ENCODE results near the gene FGF2.
"Not testable (repeated sequence)": the region's sequence is repeated elsewhere in the genome, so short reads cannot be mapped to it uniquely, and the experiment has no call there.

The FGF2 gene

DNA sequence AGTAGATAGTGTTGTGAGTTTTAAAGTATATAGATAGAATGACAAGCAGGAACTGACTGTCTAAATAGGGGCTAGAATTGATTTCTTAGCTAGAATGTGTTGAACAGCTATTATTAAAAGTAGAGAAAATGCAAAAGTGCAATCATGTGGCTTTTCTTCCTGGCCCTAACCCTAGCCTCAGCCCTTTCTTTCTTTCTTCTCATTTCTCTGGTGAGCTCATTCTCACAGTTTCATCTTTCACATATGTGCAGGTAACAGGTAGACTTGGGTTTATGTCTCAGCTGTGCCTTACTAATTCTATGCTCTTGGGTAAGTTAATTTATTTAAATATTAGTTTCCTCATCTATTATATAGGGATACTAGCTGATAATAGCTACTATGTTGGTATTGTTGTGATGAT lies 24.9 kb downstream of the FGF2 start:
- no peak for DNase-seq

DNA sequence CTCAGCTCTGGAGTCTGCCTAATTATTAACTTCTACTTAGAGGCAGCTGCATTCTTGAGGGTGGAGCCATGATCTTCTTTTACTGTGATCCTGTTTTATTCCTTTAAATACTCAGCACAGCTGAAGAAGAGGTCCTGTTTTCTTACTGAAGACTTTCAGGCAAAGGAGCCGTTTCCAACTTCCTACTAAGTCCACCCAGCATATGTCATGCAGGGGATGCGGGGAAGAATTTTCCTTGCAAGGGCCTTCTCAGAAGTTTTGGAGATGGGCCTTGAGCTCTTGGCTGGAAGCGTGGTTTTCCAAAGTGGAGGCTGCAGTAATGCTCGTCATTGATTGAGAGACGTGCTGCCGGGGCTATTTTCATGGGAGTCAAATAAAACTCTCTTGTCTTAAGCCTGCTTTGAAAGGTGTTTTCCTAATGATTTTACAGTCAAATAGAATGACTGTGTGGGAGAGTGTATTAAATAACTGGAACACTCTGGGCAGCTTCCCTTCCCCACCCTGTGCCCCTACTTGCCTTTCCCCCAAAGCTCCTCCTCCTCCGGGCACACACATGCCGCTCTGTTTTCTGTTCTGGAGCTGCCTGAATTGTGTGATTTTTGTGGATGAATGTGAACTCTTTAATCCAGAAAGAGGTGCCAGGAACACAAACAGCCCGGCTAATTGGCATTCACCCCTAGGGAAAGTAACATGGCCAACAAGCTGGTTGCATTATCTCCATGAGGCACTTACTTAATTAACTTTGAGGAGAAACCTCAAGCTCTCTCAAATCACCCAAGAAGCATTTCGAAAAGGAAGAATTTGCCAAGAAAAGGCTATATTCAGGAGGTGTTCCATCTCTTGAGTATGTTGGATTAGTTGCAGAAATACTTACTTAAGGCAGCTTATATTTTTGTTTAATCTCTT lies 28.1 kb downstream of the FGF2 start:
- no peak for DNase-seq

DNA sequence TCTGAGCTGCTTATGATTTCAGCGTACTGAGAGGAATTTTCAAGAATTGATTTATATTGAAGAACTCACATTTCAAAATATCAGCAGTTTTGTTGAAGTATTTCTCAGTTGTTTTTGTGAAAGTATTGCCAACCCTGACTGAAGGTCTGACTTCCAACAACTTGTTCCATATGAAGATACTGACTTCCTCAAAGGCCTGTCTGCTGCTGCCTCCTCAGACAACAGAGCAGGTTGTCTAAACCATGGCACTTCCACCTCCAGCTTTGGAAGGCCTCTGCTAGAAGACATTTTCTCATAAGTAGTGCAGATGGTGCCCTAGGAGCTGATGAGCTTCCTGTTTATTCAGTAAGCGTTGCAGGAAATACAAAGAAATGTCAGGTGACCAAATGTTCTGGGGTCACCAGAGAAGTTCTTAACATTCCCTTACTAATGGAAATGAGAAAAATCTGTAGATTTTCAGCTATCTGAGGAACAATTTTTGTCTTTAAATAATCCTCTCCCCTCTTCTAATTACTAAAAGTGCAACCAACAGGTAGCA lies 28.8 kb downstream of the FGF2 start:
- no peak for DNase-seq

DNA sequence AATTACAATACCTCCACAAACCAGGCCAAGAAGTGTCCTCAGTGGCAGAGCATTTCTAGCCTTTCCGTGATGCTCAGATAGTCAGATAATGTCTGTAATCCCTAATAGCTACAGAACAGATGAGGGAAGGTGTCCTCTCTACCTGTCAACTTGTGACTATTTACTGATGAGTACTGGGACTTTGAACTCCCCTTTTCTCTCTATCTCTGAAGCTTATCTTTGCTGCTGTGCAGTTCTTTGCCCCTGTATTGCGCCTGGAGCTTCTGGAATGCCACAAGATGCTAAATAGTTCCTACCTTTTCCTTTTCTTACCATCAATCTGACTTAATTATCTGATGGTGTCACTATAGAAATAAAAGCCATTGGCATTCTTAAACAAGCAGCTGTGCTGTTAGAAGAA lies 30.5 kb downstream of the FGF2 start:
- DNase-seq: no peak

DNA sequence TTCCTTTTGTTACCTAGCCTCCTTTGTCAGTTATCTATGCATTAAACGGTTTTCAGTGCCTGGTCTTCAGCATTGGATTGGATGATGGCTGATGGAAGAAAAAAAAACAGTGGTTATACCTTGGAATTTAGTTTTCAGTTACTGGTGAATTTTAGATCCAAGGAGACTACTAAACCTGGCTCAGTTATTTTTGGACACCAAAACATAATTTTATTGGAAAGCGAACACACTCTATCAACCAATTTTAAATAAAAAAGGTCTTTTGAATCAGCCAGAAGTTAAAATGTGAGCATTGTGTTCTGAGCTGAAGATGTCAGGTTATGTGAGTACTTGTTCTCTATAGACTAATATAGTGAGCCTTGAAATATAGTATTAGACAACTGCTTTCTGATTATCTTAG lies 32.1 kb downstream of the FGF2 start:
- no peak for DNase-seq

DNA sequence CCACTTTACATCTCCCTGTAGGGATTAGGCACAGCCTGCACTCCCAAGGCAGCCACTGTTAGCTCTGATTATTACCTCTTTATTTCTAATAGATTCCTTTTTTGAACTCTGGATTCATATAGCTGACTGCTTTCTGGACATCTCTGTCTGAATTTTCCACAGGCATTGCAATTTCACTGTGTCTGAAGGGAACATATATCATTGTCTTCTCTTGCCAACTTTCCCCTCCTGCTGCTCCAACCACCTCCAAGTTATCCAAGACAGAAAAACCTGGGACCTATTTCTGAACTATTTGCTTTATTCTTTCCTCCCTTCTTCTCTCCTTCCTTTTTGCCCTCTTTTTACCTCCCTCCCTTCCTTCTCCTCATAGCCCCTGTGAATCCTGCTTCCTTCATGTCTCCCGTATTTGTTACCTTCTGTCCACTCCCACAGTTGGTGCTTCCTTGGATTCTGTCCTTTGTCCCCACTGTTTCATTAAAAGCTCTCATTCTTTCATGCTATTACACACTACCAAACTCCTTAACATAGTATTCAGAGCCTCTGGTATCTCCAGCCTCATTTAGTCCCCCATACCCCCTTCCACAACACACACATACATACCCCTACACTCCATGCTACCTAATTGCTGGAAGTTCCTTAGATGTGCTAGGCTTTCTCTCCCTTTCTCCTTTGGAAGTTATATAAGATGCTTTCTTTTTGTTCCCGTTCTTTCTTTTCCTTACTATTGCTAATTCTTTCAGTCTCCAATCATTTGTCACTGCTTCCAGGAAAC lies 34.7 kb downstream of the FGF2 start:
- no peak for DNase-seq

DNA sequence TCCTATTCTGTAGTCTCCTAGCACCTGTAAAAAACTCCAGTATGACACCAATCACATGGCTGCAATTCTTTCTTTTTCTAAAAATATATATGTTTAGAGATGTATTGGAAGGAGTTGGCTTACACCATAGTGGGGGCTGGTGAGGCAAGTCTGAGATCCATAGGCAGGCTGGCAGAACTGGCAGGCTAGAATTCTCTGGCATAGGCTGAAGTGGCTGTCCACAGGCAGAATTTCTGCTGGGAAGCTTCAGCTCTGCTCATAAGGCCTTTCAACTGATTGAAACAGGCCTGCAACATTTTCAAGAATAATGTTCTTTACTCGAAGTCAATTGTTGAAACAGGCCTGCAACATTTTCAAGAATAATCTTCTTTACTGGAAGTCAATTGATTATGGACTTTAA lies 37.0 kb downstream of the FGF2 start:
- DNase-seq: no peak

DNA sequence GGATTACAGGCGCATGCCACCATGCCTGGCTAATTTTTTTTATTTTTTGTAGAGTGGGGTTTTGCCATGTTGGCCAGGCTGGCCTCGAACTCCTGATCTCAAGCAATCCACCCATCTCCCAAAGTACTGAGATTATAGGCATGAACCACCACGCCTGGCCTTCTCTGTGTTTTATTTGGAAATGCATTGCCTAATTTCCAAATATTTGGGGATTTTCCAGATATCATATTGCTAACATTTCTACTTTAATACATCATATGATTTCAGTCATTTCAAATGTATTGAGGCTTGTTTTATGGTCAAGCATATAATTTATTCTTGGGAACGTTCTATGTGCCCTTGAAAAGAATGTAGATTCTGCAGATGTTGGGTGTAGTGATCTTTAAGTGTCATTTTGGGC lies 38.8 kb downstream of the FGF2 start:
- DNase-seq: no peak

DNA sequence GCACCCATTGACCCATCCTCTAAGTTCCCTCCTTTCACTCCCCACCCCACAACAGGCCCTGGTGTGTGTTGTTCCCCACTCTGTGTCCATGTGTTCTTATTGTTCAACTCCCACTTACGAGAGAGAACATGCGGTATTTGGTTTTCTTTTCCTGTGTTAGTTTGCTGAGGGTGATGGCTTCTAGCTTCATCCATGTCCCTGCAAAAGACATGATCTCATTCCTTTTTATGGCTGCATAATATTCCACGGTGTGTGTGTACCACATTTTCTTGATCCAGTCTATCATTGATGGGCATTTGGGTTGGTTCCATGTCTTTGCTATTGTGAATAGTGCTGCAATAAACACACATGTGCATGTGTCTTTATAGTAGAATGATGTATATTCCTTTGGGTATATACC lies 41.6 kb downstream of the FGF2 start:
- not testable (repeated sequence) for DNase-seq

DNA sequence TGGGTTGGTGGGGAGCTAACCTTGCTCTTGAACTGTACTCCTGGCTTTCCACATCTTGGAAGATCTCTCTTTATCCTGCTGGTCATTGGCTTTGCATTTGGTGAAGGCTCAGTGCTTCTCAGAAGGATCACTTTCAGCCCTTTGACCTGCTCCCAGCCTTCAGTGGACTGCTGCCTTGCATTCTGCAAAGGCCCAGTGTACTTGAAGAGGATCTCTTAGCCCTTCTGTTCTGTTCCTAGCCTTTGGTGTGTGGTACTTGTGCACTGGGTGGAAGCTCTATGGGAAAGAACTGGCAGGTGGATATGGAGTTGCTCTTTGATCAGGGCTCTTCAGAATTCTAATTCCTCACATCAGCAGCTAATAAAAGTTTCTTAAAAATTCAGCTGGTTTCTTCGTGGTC lies 46.5 kb downstream of the FGF2 start:
- DNase-seq: no peak

DNA sequence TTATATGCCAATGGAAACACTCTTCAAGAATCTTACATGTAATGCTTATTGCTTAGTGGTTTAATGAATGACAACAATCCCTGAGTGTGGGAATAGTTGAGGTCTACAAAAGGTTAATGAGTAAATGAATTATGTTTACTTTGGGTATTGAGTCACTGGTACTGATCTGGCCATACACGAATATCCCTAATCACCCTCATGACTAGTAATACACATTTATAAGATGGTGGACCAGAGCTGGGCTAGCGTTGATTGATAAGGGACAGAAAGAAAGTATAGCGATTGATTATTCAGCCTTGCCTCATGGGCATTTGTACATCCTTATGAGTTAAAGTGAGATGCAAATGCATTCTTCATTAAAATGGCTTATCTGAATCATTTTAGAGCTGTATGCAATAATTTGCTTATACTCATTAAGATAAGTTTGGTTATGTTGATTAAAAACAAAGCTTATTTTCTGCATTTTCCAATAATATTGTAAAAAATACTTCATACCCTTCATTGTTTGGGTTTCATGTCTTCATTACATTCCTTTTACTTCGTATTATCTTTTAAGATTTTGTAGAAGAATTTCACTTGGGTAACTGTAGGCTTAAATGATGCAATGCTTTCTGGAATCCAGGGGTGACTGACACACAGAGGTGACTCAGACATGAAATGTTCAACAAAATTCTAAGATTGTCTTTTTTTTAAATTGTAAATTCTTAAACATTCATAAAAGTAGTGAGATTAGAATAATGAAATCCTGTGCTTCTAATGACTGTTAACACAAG lies 47.4 kb downstream of the FGF2 start:
- DNase-seq: no peak

DNA sequence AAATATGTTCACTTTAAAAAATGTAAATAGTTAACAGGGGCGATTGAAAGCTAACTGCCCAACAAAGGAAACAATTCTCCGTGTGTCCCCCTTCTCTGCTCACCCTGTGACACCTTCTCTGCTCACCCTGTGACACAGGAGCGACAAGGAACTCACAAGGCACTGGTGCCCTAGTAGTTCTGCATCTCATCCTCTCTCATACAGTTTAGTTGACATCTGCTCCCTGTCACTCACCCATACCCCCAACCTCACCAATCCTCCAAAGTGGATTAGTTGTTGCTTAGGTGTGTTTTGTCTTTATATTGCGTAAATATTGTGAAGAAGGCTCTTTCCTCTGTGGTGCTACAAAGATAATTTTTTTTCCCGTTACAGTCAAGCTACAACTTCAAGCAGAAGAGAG lies 49.3 kb downstream of the FGF2 start:
- no peak for DNase-seq

DNA sequence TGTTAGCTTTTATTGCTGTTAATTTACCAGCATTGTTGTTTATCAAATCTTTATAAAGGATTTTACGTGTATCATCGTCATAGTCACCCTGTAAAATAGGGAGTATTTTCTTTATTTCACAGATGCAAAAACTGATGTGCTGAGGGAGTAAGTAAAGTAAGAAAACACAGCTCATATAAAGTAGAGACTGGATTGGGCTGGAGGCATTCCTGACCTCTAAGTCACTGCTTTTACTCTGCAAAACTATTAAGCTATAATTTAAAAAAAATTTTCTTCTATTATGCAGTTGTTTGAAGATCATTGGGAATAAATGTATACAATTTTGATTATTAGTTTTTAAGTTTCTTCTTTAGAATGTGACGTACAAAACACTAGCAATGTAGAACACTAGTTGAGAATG lies 49.8 kb downstream of the FGF2 start:
- no peak for DNase-seq

DNA sequence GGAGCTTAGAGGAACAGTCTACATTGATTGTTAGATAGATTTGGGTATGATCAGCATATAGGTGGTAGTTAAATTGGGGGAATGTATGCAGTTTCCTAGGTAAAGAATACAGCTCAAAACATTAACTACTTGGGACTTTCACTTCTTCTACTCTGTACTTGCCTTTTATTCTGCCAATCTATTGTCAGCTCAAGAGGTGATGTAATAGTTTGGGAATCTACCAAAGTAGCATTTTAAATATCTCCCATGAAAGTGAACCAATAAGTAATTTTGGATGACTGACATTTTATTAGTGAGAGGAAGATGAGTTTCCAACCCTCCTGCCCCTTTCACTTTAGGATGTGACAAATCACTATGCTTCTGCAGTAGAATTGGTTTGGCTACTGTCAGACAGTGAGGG lies 52.4 kb downstream of the FGF2 start:
- no peak for DNase-seq

DNA sequence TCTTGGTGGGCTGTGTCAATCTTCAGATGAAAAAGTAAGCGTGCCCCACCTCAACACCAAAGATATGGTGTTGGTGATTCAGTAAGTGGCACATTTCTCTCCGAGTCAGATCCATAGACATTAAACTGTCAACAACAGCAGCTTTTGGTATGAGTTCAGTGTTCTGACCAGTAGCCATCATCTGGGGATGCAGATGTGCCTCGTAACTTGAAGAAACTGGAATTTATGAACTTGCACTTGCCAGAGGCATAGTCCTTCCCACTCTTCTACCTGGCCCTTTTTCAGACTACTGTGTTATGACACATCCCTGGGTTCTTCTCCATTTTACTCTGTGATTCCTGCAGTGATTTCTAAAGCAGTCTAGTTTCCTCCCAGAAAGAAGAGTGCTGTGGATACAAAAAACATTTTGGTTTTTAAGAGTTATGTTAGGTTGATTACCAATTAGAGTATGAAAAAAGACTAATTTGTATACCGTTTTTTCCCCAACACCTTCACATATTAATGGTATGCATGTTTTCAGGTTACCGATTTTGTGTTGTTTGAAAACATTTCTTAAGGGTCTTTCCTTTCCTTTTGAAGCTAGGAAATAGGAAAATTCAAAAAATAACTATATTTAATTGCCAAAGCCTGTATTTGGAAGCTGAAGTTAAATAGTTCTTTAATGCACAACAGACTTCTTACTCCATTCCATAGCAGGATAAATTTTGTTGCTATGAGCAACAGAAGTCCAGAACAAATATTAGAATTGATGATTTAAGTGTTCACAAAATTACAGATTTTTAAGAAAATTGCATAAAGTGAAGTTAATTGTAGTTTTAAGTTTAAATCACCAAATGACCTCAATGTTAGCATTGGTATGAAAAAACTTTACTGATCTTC lies 56.5 kb downstream of the FGF2 start:
- DNase-seq: no peak

DNA sequence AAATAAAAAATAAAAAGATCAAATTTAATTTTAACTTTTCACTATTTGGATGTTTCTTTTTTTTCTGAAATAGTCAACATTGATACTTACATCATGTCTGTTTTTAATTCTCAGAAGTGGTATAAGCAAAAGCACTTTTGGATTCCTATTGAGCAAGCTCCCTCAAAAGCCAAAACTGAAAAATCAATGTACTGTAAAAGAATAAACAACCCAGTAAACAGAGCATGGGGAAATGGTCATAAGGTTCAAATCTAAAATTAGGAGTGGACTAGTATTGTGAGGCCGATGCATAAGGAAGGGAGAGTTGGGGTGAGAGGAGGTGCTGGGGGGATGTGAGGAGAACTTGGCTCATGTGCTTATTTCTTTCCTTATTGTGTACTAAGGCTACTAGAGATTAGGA lies 57.9 kb downstream of the FGF2 start:
- DNase-seq: no peak

DNA sequence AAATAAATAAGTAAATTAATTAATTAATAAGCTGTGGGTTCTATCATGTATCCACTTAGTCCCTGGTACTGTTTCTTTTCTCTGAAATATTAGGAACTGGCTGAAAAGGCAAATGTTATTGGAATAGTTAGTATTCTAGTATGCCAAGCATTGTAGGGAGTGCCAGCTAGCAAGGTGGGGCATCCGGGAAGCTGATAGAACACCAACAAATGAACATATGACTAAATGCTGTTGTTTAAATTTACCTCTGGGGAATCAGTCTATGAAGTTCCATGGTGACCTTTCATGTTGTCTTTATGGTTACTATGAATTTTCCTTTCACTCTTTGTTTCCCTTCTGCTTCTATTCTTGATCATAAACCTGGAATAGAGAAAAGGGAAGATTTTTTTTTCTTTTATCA lies 63.1 kb downstream of the FGF2 start:
- no peak for DNase-seq

DNA sequence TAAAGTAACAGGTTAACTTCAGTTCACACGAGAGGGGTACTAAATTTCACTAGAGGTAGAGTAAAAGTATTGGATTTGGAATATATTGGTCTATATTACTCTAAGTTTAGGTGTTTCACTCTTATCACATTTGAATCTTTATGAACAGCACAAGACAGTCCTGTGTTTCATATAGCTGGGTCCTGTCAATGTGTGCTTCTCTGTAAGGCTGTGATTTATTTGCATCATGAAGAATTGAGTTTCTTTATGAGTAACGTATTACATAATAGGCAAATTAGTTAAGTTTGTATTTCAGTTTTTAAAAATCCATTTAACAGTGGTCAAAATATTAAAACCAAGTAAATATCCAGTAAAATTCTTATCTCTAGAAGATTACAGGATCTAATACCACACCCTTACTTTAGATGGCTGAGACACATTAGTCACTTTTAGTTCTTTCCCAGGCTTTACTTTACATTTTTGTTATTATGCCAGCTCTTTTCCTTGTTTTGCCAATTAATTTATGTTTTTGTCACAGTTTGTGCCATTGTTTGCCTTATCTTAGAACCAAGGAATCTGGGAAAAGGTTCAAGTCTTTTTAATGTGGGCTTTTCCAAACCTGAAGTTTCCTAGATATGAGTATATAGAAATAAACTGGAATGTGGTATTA lies 63.6 kb downstream of the FGF2 start:
- DNase-seq: no peak

DNA sequence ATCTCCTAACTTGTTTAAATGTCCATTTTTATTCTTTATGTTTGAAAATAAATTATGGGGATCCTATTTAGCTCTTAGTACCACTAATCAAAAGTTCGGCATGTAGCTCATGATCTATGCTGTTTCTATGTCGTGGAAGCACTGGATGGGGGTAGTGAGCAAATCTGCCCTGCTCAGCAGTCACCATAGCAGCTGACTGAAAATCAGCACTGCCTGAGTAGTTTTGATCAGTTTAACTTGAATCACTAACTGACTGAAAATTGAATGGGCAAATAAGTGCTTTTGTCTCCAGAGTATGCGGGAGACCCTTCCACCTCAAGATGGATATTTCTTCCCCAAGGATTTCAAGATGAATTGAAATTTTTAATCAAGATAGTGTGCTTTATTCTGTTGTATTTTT lies 68.2 kb downstream of the FGF2 start:
- DNase-seq: no peak

DNA sequence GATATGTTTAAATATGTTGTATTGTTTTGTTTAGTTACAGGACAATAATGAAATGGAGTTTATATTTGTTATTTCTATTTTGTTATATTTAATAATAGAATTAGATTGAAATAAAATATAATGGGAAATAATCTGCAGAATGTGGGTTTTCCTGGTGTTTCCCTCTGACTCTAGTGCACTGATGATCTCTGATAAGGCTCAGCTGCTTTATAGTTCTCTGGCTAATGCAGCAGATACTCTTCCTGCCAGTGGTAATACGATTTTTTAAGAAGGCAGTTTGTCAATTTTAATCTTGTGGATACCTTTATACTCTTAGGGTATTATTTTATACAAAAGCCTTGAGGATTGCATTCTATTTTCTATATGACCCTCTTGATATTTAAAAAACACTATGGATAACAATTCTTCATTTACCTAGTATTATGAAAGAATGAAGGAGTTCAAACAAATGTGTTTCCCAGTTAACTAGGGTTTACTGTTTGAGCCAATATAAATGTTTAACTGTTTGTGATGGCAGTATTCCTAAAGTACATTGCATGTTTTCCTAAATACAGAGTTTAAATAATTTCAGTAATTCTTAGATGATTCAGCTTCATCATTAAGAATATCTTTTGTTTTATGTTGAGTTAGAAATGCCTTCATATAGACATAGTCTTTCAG lies 68.8 kb downstream of the FGF2 start:
- no peak for DNase-seq

DNA sequence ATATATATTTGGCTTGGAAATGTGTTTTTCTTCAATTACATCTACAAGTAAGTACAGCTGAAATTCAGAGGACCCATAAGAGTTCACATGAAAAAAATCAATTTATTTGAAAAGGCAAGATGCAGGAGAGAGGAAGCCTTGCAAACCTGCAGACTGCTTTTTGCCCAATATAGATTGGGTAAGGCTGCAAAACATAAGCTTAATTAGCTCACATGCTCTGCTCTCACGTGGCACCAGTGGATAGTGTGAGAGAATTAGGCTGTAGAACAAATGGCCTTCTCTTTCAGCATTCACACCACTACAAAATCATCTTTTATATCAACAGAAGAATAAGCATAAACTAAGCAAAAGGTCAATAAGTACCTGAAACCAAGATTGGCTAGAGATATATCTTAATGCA lies 69.6 kb downstream of the FGF2 start:
- no peak for DNase-seq

All from T-helper 9 cell (primary cell).